HG03342 (cell line): ENCODE measurements around the gene GAREM1.
A peak's percentile ranks its signal among the peaks of the same experiment; 100 is the strongest.
"Not testable (repeated sequence)": the region's sequence is repeated elsewhere in the genome, so short reads cannot be mapped to it uniquely, and the experiment has no call there.

Experiments used
- ATAC-seq: cut with Tn5 transposase; IDR thresholded peaks from one replicate; pipeline ENCODE4 v1.9.1; 2021; ENCODE audit warnings: mild to moderate bottlenecking, moderate library complexity; ENCODE audit not compliant: unreplicated experiment

Gene GAREM1

DNA sequence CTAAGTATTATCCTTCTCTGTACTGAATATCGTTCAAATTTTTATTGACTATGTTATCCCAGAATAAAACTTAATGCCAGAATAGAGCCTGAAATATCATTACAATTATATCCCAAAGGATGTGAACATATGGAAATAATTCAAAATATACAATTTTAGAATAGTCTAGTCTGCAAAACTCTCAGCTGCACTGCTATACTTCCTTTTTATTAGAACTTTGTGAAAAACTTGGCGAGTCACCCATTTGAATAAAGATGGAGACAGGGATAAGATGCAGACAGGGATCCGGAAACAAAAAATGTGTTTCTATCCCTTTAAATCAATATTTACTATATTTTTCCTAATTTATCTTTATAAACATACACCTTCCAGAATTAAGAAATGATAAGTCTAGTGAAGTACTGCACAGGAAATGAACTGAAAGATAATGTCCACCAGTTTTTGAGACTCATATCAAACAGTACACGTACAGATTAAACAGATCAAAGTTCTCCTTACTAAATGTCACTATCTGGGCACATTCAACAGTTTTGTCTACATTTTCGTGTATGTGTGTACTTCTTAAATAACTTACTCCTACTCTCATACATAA is 173.0 kb downstream of the GAREM1 start:
- ATAC-seq = no peak

DNA sequence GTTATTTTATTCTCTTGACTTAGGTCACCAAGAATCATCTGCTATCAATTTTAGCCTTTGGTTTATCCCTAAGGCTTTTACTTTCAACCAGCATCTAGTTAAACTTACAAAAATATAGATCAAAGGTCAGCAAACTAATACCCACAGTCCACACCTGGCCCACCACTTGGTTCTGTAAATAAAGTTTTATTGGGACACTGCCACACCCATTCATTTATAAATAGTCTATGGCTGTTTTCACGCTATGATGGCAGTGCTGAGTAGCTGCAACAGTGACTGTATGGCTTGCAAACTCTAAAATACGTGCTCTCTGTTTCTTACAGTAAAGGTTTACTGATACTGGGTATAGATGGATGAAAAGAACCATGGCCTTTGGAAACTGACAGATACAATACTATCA is 173.8 kb downstream of the GAREM1 start:
- ATAC-seq = no peak

DNA sequence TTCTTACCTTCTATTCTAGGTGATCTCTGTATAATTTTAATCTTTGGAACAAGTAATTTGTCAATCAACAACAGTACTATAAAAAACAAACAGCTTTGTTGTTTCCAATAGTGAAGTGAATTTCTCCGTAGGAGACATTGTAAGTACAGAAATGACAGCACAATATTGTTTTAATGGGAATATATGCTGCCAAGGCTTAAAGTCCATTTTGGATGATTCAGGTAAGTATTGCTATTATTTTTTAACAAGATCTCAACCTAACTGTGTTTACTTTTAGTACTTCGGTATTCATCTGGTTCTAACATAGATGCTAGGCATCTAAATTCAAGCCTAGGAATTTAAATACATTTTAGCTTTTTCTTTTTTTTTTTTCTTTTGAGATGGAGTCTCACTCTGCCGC is 175.1 kb downstream of the GAREM1 start:
- ATAC-seq = no peak

- ATAC-seq = no peak
These were observed 177.6 kb downstream of the GAREM1 start for GRCh38 chr18:32293107-32293506.

- ATAC-seq = not testable (repeated sequence)
These were observed 179.1 kb downstream of the GAREM1 start for GRCh38 chr18:32291623-32292022.

DNA sequence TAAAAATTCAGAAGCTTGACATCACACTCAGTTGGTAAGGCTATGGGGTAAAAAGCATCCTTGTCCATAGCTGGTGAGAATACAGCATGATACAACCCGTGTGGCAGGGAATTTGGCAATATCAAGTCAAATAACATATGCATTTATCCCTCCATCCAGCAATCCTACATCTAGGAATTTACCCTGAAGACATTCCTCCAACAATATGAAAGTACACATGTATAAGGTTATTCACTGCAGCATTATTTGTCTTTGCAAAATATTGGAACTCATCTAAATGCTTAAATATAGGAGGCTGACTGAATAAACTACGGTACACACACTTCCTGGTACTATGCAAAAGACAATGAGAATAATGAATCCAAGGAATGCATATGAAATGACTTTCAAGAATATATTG is 179.9 kb downstream of the GAREM1 start:
- ATAC-seq = no peak

- ATAC-seq = no peak
These were observed 181.1 kb downstream of the GAREM1 start for GRCh38 chr18:32289483-32290075.

GRCh38 chr18:32287873-32288272 is 182.8 kb downstream of the GAREM1 start:
- no peak for ATAC-seq

GRCh38 chr18:32287249-32287648 is 183.4 kb downstream of the GAREM1 start:
- no peak for ATAC-seq

DNA sequence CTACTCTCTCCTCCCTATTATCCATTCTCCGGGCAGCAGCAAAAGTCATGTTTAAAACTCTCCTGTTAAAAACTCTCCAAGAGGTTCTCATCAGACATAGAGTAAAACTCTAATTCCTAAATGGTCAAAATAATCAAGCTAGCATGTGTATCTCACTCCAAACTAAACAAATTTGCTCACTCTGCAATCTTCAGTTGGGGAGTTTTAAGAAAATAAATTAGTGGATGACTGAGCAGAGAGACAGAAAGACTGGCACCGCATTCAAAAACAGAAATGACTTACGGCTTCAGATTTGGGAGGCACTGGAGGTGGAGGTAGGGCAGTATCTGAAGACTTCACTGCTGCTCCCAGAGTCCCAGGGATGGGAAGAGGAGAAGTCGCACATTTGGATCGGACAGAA is 183.9 kb downstream of the GAREM1 start:
- ATAC-seq = no peak

DNA sequence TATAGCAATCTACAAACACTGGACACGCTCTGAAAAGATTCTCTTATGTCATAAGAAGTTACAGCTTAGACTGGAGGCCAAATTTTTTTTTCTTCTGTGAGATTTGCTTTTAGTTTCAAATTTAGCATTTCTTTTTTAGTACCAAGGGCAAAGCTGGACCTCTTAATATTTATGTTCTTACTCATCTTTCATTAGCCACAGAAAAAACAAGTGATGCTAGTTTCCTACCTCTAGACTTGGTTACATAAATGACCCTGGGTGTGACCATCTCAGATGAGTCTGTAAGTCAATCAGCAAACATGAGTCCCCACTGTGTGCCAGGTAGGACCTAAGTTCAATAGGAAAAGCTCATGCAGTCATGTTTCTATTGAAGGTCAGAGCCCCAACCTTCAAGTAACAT is 186.4 kb downstream of the GAREM1 start:
- ATAC-seq = no peak

GRCh38 chr18:32280911-32281310 is 189.8 kb downstream of the GAREM1 start:
- ATAC-seq = no peak

- ATAC-seq = no peak
These were observed 190.4 kb downstream of the GAREM1 start for GRCh38 chr18:32280188-32280783.

GRCh38 chr18:32278177-32278799 is 192.4 kb downstream of the GAREM1 start:
- no peak for ATAC-seq

GRCh38 chr18:32277549-32277948 is 193.1 kb downstream of the GAREM1 start:
- ATAC-seq = no peak

DNA sequence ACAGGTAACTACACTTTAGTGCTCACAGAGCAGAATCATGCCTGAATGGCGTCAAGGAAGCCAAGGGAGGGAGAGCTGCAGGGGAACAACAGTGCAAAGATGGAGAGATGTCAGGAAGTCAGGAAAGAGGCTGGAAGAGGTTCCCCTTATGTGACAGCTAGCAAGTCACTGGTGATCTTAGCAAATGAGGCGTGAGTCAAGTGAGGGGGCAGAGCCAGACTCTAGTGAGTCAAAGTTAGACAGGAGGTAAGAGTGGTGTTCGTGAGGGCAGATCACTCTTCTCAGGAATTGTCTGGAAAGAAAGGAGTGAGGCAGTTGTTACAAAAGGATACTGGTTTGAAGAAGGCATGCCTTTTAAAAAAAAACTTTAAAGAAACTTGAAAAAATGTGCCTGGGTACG is 193.8 kb downstream of the GAREM1 start:
- no peak for ATAC-seq

- no peak for ATAC-seq
These were observed 194.4 kb downstream of the GAREM1 start for GRCh38 chr18:32276256-32276655.

DNA sequence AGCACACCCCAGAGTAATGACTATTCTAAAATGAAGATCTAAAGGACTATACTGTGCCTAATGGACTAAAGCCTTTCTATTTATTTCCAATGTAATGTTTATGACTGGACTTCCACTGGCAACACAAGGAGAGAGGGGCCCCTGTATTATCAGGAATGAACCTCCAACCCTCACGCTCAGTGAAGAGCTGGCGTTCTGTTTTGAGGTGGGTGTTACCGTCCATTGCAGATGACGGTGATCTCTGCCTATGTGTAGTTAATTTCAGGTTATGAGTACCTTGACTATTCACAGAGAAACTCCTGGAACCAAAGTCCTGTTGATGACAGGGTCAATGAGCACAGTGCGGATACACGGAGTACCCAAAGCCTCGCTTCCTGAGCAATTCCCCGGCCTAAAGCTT is 195.5 kb downstream of the GAREM1 start:
- ATAC-seq = no peak

GRCh38 chr18:32274307-32274706 is 196.4 kb downstream of the GAREM1 start:
- no peak for ATAC-seq

- ATAC-seq = peak; percentile 84
These were observed 198.9 kb downstream of the GAREM1 start for GRCh38 chr18:32271672-32272208.

DNA sequence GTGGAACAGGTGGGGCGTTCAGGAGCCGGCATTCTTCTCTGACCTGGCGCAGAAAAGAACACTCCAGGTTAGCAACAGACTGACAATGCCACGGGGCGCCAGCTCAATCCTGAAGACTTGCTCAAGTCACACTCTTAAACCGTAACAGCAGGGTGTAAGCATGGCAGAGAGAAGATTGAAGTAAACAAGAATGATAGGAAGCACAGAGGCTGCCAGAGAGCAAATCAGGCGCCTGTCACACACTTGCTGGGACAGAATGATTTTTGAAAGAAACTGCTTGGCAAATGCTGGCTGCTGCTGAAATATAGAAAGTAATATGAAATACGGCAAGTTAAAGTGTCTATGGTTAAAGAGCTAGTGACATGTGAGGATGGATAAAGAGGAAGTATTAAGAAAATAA is 200.3 kb downstream of the GAREM1 start:
- no peak for ATAC-seq

DNA sequence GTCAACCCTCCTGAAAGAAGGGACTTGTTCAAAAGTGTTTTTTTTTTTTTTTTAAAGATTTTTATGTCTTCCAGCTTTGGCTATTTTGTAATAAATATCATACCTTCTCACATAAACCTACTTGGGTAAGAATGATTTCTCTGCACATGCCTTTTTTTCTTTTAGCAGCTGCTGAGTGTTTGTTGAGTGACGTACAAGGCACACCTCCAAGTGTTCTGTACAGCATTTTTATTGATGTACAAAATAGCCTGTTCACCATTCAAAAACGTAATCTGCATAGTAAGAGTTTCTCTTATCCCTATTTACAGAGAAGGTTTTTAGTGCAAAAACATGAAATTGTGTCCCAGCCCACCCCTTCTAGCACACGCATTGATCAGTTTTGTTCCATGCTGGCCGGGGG is 203.2 kb downstream of the GAREM1 start:
- no peak for ATAC-seq
